Measurements from ENCODE around the gene ROGDI.

Gene ROGDI

DNA sequence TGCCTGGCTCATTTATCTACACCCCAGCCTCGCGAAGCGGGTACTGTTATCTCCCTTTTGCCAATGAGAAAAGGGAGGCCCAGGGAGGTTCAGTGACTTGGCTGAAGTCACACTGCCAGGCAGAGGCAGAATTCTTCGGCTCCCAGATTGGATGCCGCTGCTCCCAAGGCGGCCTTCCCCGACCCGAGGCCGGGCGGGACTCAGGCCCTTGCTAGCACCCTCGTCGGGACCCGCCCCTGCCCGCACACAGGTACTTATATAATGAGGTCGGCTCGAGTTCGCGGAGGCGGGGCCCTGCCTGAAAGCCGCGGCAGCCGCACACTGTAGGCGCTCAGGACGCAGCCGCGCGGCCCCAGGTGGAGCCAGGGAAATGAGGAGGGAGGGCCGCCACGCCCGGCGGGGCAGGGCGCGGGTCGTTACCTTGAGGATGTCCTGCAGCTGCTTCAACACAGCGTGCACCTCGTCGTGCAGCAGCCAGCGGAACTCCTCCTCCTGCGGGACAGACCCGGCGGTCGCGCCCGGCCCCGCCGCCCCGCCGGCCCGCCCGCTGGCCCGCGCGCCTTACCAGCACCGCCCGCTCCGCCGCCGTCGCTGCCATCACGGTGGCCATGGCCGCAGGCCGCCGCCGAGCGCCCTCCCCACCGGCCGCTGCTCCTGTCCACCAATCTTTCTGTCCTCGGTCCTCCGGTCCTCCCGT, at the start of gene ROGDI:
Gene ROGDI (minus strand): TSS at position 672 of the 697 bp plus-strand sequence. CDS start 62 bp downstream, at position 610.
- peak; percentile 71 for DNase-seq

DNA sequence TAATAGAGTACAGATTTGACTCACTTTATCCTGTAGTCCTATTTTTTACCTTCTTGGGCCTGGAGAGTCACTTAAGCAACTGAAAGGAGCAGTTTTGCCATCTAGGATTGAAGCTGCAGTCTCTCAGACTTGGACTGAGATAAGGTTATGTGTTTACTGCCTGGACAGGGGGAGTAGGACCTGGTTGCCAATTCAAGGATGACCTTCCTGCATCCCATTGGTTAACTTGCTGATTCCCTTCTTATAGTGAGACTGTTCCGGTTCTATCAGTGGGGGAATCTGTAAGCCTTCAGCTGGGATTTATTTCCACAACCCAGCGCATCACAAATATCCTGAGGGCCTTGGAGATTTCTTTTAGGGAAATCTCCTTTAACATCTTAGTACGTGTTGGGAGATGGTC, 47.8 kb upstream of the ROGDI start:
- DNase-seq, result no peak

- peak; percentile 33 for DNase-seq
These were observed 45.5 kb upstream of the ROGDI start for GRCh38 chr16:4847774-4848587.

GRCh38 chr16:4846901-4847773, 44.7 kb upstream of the ROGDI start, which contains the start of the genes GLYR1 and UBN1:
Gene GLYR1, minus strand, starts transcription at chr16:4847288. Its CDS starts 23 bp downstream, at chr16:4847265.
Gene UBN1, plus strand, starts transcription at chr16:4847481. Its CDS starts 5,437 bp downstream, at chr16:4852918.
- peak; percentile 100 for DNase-seq

GRCh38 chr16:4846503-4846900, 44.1 kb upstream of the ROGDI start:
- DNase-seq, result peak; percentile 5

DNA sequence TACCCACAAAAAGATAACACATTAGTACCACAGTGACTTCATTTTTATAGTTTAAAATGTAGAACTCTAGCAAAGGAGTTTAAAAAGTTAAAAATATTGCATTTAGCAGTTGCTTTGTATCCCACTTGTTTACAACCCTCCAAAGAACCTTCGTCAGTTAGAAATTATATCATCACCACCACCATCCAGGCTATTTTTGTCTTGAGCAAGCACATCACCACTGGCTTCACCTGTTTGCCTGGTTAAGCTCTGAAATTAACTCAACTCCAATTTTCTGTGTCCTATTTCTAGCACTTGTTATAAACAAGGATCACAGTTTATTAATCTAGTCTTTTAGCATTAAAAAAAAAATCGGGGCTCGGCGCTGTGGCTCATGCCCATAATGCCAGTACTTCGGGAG, 38.6 kb upstream of the ROGDI start:
- DNase-seq, result no peak

DNA sequence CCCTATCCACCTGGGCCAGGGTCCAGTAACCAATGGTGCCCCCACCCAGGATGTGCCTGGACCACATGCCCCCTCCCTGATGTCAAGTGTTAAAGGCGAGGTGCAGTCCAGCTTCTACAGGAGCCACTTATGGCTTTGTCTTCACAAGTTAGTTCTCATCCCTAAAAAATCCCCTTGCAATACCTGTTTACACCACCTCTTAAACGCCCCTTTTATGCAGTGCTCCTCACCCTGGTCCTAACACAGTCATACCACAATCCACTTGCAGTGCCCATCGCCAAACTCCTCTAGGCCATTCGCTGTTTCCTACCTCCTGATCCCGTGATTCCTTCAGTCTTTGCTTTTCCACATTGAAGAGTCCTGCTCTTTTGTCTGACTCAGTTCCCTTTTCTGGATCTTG, 37.5 kb upstream of the ROGDI start:
- DNase-seq, result no peak

DNA sequence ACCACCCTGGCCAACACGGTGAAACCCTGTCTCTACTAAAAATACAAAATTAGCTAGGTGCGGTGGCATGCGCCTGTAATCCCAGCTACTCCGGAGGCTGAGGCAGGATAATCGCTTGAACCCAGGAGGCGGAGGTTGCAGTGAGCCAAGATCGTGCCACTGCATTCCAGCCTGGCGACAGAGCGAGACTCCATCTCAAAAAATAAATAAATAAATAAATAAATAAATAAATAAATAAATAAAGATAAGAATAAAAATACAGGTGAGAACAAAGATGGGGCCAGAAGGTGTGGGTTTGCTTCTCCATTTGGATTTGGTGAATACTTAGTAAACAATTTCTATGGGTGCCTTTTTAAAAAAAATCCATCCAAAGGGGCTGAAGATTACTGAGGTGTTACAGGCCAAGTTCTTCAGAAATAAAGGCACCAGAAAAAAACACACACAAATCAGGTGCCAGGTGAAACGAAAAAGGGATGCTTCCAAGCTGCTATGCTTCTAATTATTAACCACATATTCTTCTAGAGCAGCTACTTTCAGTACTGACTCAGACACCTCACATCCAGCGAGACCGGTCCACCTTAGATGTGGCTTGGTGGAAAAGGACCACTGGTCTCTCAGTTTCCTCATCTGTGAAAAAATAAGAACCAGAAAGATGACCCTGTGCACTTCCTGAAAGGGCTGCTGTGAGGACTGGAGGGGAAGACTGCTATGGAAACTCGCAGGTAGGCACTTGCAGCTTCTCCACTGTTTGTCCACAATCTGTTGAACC, 35.5 kb upstream of the ROGDI start:
- no peak for DNase-seq

GRCh38 chr16:4836727-4837126, 34.3 kb upstream of the ROGDI start:
- DNase-seq, result no peak

DNA sequence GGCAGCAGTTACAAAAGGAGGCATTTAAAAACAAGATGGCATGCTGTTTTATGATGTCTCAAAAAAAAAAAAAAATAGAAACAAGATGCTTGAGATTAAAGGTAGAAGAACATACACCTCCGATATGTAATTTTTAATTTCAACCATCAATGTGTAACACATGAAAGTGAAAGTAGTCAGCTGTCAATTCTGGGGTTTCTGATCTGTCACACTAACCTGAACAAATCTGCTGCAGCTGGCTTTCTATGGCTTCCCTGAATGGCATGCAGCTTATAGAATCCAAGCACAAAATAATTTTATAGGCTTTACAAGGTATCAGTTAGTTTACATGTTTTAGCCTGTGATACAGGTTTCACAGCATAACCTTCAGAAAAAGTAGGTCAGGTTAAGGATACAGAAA, 31.2 kb upstream of the ROGDI start:
- DNase-seq, result no peak

- no peak for DNase-seq
These were observed 30.4 kb upstream of the ROGDI start for GRCh38 chr16:4832698-4833343.

- DNase-seq, result no peak
These were observed 29.2 kb upstream of the ROGDI start for GRCh38 chr16:4831616-4832015.

DNA sequence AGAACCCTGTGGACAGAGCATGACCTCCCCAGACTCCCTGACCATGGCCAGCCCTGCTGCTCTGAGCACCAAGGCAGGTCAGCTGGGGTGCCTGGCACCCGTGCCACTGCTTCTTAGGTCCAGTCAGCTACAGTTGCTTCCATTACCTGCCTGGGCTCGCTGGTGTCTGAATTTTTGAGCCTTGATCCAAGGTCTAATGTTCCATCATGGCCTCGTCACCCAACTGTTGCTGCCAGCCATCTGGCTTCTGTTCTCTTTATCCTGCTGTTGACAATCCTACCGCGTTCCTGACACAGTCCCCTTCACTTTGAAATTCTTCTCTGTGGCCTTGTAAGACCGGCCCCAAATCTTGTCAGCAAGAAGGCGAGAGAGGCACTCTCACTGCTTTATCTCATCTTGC, 28.0 kb upstream of the ROGDI start:
- DNase-seq, result no peak

DNA sequence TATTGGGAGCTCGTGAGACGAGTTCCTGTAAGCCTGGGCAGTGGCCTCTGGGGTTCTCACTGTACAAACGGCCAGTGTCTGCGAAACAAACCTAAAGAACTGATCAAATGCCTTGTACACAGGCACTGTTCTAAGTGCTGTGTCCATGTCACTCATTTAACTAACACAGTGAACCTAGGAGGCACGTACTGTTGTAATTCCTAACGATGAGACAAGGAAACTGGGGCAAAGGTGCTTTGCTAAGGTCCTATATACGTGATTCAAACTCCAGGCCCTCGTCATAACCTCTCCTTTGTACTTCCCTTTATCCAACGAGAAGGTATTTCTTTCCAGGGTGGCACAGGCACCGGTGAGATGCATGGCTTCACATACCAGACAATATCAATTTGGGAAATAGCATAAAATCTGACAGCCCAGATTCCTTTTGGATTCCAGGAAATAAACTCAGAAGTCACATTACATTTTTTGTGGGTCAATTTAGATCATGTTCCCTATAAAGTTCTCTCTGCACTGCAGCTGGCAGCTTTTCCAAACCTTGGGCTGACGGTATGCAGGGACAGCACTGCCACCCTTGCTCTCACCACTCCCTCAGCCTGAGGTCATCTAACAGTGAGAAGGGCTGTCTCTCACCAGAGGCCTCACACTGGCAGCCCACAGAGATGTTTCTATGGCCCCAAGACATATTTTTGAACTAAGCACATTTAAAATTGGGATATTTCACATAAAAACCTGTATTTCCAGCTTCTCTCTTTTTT, 26.3 kb upstream of the ROGDI start:
- DNase-seq, result no peak

DNA sequence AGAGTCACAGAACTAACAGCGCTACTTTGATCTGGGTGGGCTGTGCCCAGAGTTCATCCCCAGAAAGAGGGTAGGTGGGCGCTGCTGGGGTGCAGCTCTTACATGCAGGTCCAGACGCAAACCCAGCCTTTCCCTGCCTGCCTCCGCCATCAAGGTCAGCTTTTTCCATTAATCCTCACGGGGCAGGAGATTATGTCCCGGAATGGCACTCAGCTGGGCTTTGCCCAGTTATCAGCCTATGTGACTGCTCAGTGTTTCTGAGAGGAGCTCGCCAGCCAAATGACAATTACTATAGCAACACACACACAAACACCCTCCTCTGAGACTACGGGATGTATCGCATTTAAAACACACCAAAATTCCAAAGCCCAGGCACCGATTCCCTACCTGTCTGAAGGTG, 24.5 kb upstream of the ROGDI start:
- DNase-seq, result no peak

DNA sequence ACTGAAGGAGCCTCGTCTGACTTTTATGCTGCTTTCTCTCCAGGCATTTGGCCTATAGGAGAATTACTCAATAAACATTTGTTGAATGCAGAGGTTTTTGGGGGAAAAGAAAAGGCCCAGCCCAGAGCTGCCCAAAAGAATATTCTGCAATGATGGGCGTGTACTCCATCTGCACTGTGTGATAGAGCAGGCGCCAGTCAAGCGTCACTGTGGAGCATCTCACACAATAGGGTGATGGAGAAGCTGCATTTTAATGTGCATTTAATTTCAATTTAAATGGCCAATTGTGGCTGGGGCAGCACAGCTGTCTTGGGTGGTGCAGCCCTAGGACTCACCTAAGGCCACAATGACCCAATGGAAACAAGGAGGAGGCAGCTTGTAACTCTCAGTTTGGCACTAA, 24.1 kb upstream of the ROGDI start:
- DNase-seq, result no peak

DNA sequence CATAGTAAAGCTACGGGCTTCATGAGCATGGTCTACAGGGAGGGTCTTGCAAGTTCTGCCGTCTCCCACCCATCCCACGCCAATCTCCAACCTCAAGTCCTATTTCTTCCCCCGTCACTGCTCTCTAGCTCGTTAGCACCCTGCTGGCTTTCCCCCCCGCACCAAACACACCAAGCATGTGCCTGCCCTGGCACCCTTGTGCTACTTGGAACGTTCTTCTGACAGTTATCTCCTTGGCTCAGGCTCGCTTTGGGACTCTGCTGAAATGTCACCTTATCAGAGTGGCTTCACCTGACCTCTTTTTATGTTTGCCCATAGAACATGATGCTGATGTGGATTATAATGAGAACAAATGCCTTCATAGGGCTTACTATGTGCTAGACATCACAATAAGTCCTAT, 22.8 kb upstream of the ROGDI start:
- DNase-seq, result no peak

DNA sequence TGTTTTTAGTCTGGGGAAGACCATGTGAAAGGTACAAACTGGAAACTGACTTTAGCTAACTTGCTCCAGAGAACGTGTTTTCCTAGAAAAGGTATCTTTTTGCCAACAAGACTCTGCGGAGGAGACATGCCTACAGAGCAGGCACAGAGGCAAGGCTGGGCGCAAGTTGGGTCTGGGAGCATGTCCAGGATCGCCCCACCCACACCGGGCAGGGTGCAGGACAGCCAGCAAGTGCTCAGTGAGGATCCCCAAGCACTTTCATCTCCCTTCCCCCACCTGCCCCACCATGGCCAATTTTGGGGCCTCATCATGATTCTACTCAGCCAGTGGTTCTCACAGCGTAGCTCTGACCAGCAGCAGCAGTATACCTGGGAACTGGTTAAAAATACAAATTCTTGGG, 18.2 kb upstream of the ROGDI start:
- DNase-seq, result no peak

- no peak for DNase-seq
These were observed 12.2 kb upstream of the ROGDI start for GRCh38 chr16:4814542-4815173.

DNA sequence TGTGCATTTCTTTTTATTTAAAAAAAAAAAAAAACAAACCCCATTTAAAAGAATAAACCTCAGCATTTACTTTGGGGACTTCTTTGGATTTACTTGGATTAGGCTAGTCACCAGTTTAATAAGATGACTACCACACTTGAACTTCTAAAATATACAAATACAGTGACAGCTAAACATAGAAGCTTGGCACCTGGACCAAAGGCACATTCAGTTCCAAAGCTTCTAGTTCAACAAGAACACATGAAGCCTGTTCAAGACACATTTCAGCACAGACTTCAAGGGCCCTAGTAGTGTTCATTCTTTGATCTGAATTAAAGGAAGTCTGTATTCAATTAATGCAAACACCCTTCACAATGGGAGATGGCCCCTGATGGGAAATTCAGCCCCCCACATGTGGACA, 11.6 kb upstream of the ROGDI start:
- DNase-seq, result no peak
